T1000 (cell line): ENCODE data around the gene CBLL2.
"Not testable (repeated sequence)": the region's sequence is repeated elsewhere in the genome, so short reads cannot be mapped to it uniquely, and the experiment has no call there.

Experiments used
- DNase-seq: peaks from one replicate; lab custom pipeline; 2025; ENCODE audit warnings: mixed read lengths; lab: John Stamatoyannopoulos, UW

Gene CBLL2

GRCh38 chrX:22272613-22273012, at the start of gene CBLL2:
Gene CBLL2 (plus strand): TSS chrX:22272913. CDS start chrX:22272992, 79 bp downstream.
- DNase-seq = no peak

GRCh38 chrX:22234380-22234779, 38.3 kb upstream of the CBLL2 start:
- no peak for DNase-seq

GRCh38 chrX:22237479-22237878, 35.2 kb upstream of the CBLL2 start:
- no peak for DNase-seq

GRCh38 chrX:22246620-22247019, 26.1 kb upstream of the CBLL2 start:
- DNase-seq = no peak

- DNase-seq = no peak
Measured at GRCh38 chrX:22247169-22247568, 25.5 kb upstream of the CBLL2 start.

- no peak for DNase-seq
Measured at GRCh38 chrX:22248401-22248800, 24.3 kb upstream of the CBLL2 start.

GRCh38 chrX:22249371-22249770, 23.3 kb upstream of the CBLL2 start:
- DNase-seq = no peak

GRCh38 chrX:22268706-22269105, 4.0 kb upstream of the CBLL2 start:
- DNase-seq = no peak

GRCh38 chrX:22273714-22274317, 1.1 kb downstream of the CBLL2 start:
- DNase-seq = no peak

GRCh38 chrX:22276781-22277180, 4.1 kb downstream of the CBLL2 start:
- DNase-seq = no peak

- no peak for DNase-seq
Measured at GRCh38 chrX:22278375-22278774, 5.7 kb downstream of the CBLL2 start.

GRCh38 chrX:22289209-22289608, 16.5 kb downstream of the CBLL2 start:
- DNase-seq = not testable (repeated sequence)

GRCh38 chrX:22296871-22297270, 24.2 kb downstream of the CBLL2 start:
- no peak for DNase-seq

GRCh38 chrX:22300130-22300529, 27.4 kb downstream of the CBLL2 start:
- DNase-seq = peak; percentile 0

- DNase-seq = no peak
Measured at GRCh38 chrX:22310779-22311178, 38.1 kb downstream of the CBLL2 start.

- DNase-seq = no peak
Measured at GRCh38 chrX:22313766-22314165, 41.1 kb downstream of the CBLL2 start.

- no peak for DNase-seq
Measured at GRCh38 chrX:22314211-22314610, 41.5 kb downstream of the CBLL2 start.

GRCh38 chrX:22314692-22315091, 42.0 kb downstream of the CBLL2 start:
- no peak for DNase-seq

GRCh38 chrX:22315151-22315550, 42.4 kb downstream of the CBLL2 start:
- no peak for DNase-seq

GRCh38 chrX:22320236-22320873, 47.6 kb downstream of the CBLL2 start:
- no peak for DNase-seq

- no peak for DNase-seq
Measured at GRCh38 chrX:22323541-22323940, 50.8 kb downstream of the CBLL2 start.
